Astrocyte (in vitro differentiated cells and primary cell): Measurements from ENCODE around the gene MSMB. TPM values are rescaled to one million over a fixed set of nuclear protein-coding genes. Genes with fewer than 3 reads are reported as not detected.
A peak's percentile ranks its signal among the peaks of the same experiment; 100 is the strongest.

ENCODE experiments used
- DNase-seq: peaks from one replicate; pipeline ENCODE4 v3.0.0-alpha.2; 2010; ENCODE audit warnings: low read depth
- FAIRE-seq: peaks from 2 replicates; lab custom pipeline; 2011; peaks lifted over from hg19 to GRCh38; lab: Jason Lieb, UNC
- H2AFZ ChIP-seq: 2 replicates; pipeline ENCODE4 v1.6.0; 2012; ENCODE audit warnings: low read depth, low read length, inconsistent platforms
- H3K27ac ChIP-seq: 2 replicates; pipeline ENCODE4 v1.5.1; 2011; ENCODE audit warnings: low read depth, low read length, inconsistent platforms
- H3K27me3 ChIP-seq: 2 replicates; pipeline ENCODE4 v1.6.0; 2011; ENCODE audit warnings: low read length, inconsistent platforms; ENCODE audit not compliant: insufficient read depth
- H3K36me3 ChIP-seq: 2 replicates; pipeline ENCODE4 v1.5.1; 2011; ENCODE audit warnings: low read length, inconsistent platforms; ENCODE audit not compliant: insufficient read depth
- H3K4me1 ChIP-seq: 2 replicates; pipeline ENCODE4 v1.5.1; 2011; ENCODE audit warnings: low read length, inconsistent platforms; ENCODE audit not compliant: insufficient read depth
- H3K4me2 ChIP-seq: 2 replicates; pipeline ENCODE4 v1.6.0; 2012; ENCODE audit warnings: low read length, inconsistent platforms
- H3K4me3 ChIP-seq: 2 replicates; pipeline ENCODE4 v1.5.1; 2011; ENCODE audit warnings: low read depth, mild to moderate bottlenecking, low read length, inconsistent platforms; ENCODE audit not compliant: insufficient read depth
- H3K79me2 ChIP-seq: 2 replicates; pipeline ENCODE4 v1.6.0; 2012; ENCODE audit warnings: mild to moderate bottlenecking, low read length, inconsistent platforms; ENCODE audit not compliant: insufficient read depth
- H3K9ac ChIP-seq: 2 replicates; pipeline ENCODE4 v1.6.0; 2012; ENCODE audit warnings: mild to moderate bottlenecking, low read length, inconsistent platforms
- H3K9me3 ChIP-seq: 2 replicates; pipeline ENCODE4 v1.5.1; 2012; ENCODE audit warnings: low read depth, mild to moderate bottlenecking, low read length, inconsistent platforms; ENCODE audit not compliant: insufficient read depth
- H4K20me1 ChIP-seq: 2 replicates; pipeline ENCODE4 v1.6.0; 2012; ENCODE audit warnings: low read length, inconsistent platforms; ENCODE audit not compliant: insufficient read depth
- H3K27ac Mint-ChIP-seq: one replicate; pipeline ENCODE4 v1.8.0; 2021; ENCODE audit warnings: mild to moderate bottlenecking, mixed read lengths; ENCODE audit not compliant: unreplicated experiment
- H3K27me3 Mint-ChIP-seq: one replicate; pipeline ENCODE4 v1.8.0; 2021; ENCODE audit warnings: low read depth, mixed read lengths; ENCODE audit not compliant: unreplicated experiment
- H3K36me3 Mint-ChIP-seq: one replicate; pipeline ENCODE4 v1.8.0; 2021; ENCODE audit warnings: low read depth, mixed read lengths; ENCODE audit not compliant: unreplicated experiment
- H3K4me1 Mint-ChIP-seq: one replicate; pipeline ENCODE4 v1.8.0; 2021; ENCODE audit warnings: low read depth, mixed read lengths; ENCODE audit not compliant: unreplicated experiment
- H3K4me3 Mint-ChIP-seq: one replicate; pipeline ENCODE4 v1.8.0; 2021; ENCODE audit warnings: mild to moderate bottlenecking, moderate library complexity, mixed read lengths; ENCODE audit not compliant: unreplicated experiment
- H3K9me3 Mint-ChIP-seq: one replicate; pipeline ENCODE4 v1.8.0; 2021; ENCODE audit warnings: mild to moderate bottlenecking, mixed read lengths; ENCODE audit not compliant: unreplicated experiment
- CTCF ChIP-seq: IDR thresholded peaks from 2 replicates; pipeline ENCODE4 v1.5.1; 2011; ENCODE audit warnings: low read depth, mild to moderate bottlenecking, inconsistent platforms, low read length, moderate library complexity; ENCODE audit not compliant: insufficient read depth
- EZH2 ChIP-seq: IDR thresholded peaks from 2 replicates; pipeline ENCODE4 v1.6.1; 2012; ENCODE audit warnings: mild to moderate bottlenecking, low read length, inconsistent platforms; ENCODE audit not compliant: insufficient read depth
- total RNA-seq: library from RNA; stranded (reverse); gene quantifications from 2 replicates; pipeline ENCODE4 v1.2.1, GENCODE V29; 2021

Gene MSMB
- total RNA-seq, 1 donor from 2014 or later, result not detected

DNA sequence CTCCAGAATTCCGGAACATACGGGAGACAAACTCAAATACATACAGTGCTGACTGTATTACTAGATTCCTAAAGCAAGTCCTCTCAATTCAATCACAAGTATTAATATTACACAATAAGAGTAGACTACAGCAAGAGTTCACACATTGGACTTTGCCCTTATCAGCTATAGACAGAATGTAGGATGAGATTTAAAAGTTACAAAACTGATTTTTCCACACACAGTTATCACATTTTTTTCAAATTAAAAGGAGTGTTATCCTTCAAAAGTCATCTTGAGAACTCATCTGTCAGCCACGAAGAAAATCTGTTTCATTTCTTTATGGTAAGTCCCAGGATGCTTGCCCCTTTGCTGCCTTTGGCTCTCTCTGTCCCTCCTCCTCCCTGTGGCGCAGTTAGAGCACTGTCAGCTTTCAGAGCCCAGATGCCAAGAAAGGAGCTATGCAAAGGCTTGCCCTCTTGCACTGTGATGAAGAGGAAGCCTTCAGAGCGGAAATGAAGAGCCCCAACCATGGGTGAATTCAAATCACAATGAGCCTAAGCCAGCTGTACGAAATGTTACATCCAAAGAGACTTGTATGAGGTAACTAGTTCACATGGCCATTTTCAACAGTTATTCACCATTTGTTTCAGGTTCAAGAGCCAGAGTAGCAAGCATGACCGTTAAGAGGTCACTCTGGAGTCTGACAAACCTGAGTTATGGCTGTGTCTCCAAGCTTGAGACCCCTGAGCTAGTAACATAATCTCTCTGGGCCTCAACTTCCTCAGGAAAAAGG is 26.3 kb downstream of the MSMB start:
- peaks cover 97% of the 10 kb centered on the region for H3K79me2 ChIP-seq
- Mint-ChIP-seq H3K9me3 (no peaks in the 10 kb centered on the region), H3K27me3 (no peaks in the 10 kb centered on the region), H3K27ac (peak overlapping the region; percentile 83), H3K4me1 (peaks cover 51% of the 10 kb centered on the region), H3K36me3 (peaks cover 9% of the 10 kb centered on the region), H3K4me3 (no peak overlapping the region)
- peaks cover 85% of the 10 kb centered on the region for H4K20me1 ChIP-seq
- TF ChIP-seq CTCF, result no peak
- TF ChIP-seq EZH2, result no peak
- no peaks in the 10 kb centered on the region for H3K27me3 ChIP-seq
- no peak overlapping the region for H3K4me2 ChIP-seq
- peaks cover 49% of the 10 kb centered on the region for H3K4me1 ChIP-seq
- DNase-seq (no peak), FAIRE-seq (no peak)
- no peaks in the 10 kb centered on the region for H3K9me3 ChIP-seq
- no peak overlapping the region for H3K27ac ChIP-seq
- no peak overlapping the region for H3K9ac ChIP-seq
- no peak overlapping the region for H3K4me3 ChIP-seq
- no peaks in the 10 kb centered on the region for H3K36me3 ChIP-seq
- H2AFZ ChIP-seq, result no peak overlapping the region

DNA sequence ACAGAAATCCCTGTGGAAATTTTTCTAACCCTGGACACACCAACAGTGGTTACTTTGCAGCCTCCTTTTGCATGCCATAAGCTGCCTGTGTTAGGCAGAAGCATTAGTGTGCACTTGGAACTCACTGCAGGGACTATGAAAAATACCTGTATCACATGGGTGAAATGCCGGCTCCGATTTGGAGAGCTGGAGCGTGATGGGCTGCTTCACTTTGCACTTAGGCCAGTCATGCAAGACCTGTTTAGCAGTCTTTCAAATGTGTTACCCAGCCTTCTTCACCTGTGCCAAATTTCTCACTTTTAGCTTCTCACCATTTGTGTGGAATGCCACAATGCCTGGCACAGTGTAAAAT is 26.9 kb downstream of the MSMB start:
- H3K4me1 Mint-ChIP-seq, result peaks cover 45% of the 10 kb centered on the region
- H3K4me3 Mint-ChIP-seq, result no peak overlapping the region
- no peak overlapping the region for H3K4me2 ChIP-seq

More for the DNA sequence above, 26.9 kb downstream of the MSMB start:
- Histone ChIP-seq H3K9me3 (no peaks in the 10 kb centered on the region), H3K27ac (no peak overlapping the region), H3K4me1 (peaks cover 49% of the 10 kb centered on the region), H3K4me3 (no peak overlapping the region), H3K79me2 (peaks cover 93% of the 10 kb centered on the region), H2AFZ (no peak overlapping the region), H3K36me3 (peaks cover 4% of the 10 kb centered on the region), H4K20me1 (peaks cover 85% of the 10 kb centered on the region), H3K9ac (no peak overlapping the region), H3K27me3 (no peaks in the 10 kb centered on the region)
- TF ChIP-seq EZH2, result no peak
- TF ChIP-seq CTCF, result no peak
- H3K27me3 Mint-ChIP-seq, result no peaks in the 10 kb centered on the region
- H3K9me3 Mint-ChIP-seq, result no peaks in the 10 kb centered on the region
- H3K36me3 Mint-ChIP-seq, result peaks cover 13% of the 10 kb centered on the region
- H3K27ac Mint-ChIP-seq, result no peak overlapping the region
- DNase-seq, result no peak
- FAIRE-seq, result no peak
